GM12873 (cell line): ENCODE data around the gene SLC35B2.

Source experiments
- CTCF ChIP-seq: IDR thresholded peaks from 2 replicates; pipeline ENCODE4 v1.5.1; 2012; ENCODE audit warnings: low read depth, mild to moderate bottlenecking, moderate library complexity, low read length, control low read depth; ENCODE audit not compliant: insufficient read depth; ENCODE audit errors: missing control alignments

The SLC35B2 gene

GRCh38 chr6:44269921-44270525, 12.7 kb upstream of the SLC35B2 start, which contains the start of gene TMEM151B:
Gene TMEM151B (plus strand): TSS chr6:44270450. CDS start chr6:44270743, 293 bp downstream.
- no peak for TF ChIP-seq CTCF

GRCh38 chr6:44269178-44269920, 12.0 kb upstream of the SLC35B2 start:
- TF ChIP-seq CTCF: no peak

DNA sequence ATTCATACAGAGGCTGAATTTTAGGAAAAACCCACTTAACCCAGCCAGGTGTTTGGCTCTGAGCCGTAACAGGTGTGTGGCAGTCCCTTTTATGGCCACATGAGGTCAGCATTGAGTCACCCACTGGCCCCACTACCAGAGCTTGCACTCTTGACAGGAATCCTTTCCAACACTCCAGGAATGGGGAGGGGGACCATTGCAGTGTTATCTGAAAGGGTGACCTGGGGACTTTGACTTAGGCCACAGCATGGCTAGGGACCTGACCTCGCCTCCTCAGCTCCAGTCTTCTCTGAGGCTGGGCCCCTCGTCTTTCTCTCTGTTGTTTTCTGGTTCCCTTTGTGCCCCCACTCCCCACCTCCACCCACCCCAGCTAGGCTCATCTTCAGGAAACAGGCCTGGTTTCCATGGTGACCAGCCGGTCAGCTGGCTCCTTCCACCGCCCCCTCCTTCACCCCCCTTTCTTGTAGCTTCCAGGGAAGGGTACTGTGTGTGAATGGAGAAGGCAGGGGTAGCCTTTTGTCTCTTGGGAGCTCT, 10.8 kb upstream of the SLC35B2 start:
- peak; percentile 99 for TF ChIP-seq CTCF

DNA sequence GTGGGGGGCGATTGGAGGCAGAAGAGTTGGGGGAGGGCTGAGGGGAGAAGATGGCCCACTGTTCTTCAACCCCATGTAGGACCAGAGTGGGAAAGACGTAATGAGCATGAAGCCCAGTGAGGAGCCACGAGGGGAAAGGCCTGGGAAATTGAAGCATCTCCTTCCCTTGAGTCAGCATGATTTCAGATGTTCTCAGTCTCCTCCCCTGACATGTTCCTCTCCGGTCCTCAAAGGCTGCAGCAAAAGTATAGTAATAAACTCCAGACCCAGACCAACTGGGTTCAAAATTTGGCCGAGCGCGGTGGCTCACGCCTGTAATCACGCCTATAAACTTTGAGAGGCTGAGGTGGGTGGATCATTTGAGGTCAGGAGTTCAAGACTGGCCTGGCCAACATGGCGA, 9.9 kb upstream of the SLC35B2 start:
- TF ChIP-seq CTCF: no peak

GRCh38 chr6:44266347-44266746, 9.0 kb upstream of the SLC35B2 start:
- TF ChIP-seq CTCF: no peak

GRCh38 chr6:44265722-44266233, 8.4 kb upstream of the SLC35B2 start:
- no peak for TF ChIP-seq CTCF

GRCh38 chr6:44265007-44265721, 7.8 kb upstream of the SLC35B2 start, which contains the start of gene NFKBIE:
Gene NFKBIE (minus strand): TSS chr6:44265551. CDS start chr6:44265346, 205 bp downstream.
- TF ChIP-seq CTCF: peak; percentile 46
